H9 (cell line): ENCODE data around the gene CDH9. TPM values are rescaled to one million over a fixed set of nuclear protein-coding genes. Genes with fewer than 3 reads are reported as not detected.

Experiments used
- DNase-seq: peaks from one replicate; pipeline ENCODE4 v3.0.0-alpha.2; 2017
- H2AFZ ChIP-seq: one replicate; pipeline ENCODE4 v1.6.1; 2013; ENCODE audit warnings: mild to moderate bottlenecking, low read length, control low read depth, moderate library complexity
- H2AK5ac ChIP-seq: 2 replicates; pipeline ENCODE4 v1.6.1; 2013; ENCODE audit warnings: low read length, control low read depth, mixed read lengths; ENCODE audit not compliant: insufficient read length
- H2BK120ac ChIP-seq: one replicate; pipeline ENCODE4 v1.6.1; 2013; ENCODE audit warnings: low read depth, mild to moderate bottlenecking, low read length, control low read depth, inconsistent platforms; ENCODE audit not compliant: poor library complexity, severe bottlenecking
- H2BK12ac ChIP-seq: 2 replicates; pipeline ENCODE4 v1.6.1; 2013; ENCODE audit warnings: low read length, control low read depth, mixed read lengths, low read depth; ENCODE audit not compliant: insufficient read length
- H2BK15ac ChIP-seq: 2 replicates; pipeline ENCODE4 v1.6.1; 2013; ENCODE audit warnings: low read depth, low read length, control low read depth
- H2BK20ac ChIP-seq: one replicate; pipeline ENCODE4 v1.6.1; 2013; ENCODE audit warnings: low read depth, mild to moderate bottlenecking, low read length, control low read depth, inconsistent platforms; ENCODE audit not compliant: poor library complexity, severe bottlenecking
- H2BK5ac ChIP-seq: 2 replicates; pipeline ENCODE4 v1.6.1; 2013; ENCODE audit warnings: low read length, control low read depth, mixed read lengths; ENCODE audit not compliant: insufficient read length
- H3K14ac ChIP-seq: 2 replicates; pipeline ENCODE4 v1.6.1; 2013; ENCODE audit warnings: low read length, control low read depth; ENCODE audit not compliant: insufficient read depth
- H3K18ac ChIP-seq: 2 replicates; pipeline ENCODE4 v1.6.1; 2013; ENCODE audit warnings: low read depth, mild to moderate bottlenecking, mixed read lengths, low read length, control low read depth; ENCODE audit not compliant: insufficient read length
- H3K23ac ChIP-seq: 2 replicates; pipeline ENCODE4 v1.6.1; 2013; ENCODE audit warnings: low read length, control low read depth, mixed read lengths, low read depth; ENCODE audit not compliant: insufficient read length
- H3K23me2 ChIP-seq: 2 replicates; pipeline ENCODE4 v1.6.1; 2013; ENCODE audit warnings: low read depth, mild to moderate bottlenecking, mixed read lengths, low read length, control low read depth; ENCODE audit not compliant: insufficient read length, poor library complexity, severe bottlenecking
- H3K27ac ChIP-seq: 2 replicates; pipeline ENCODE4 v1.5.1; 2013; ENCODE audit warnings: low read length, control low read depth, mixed read lengths, low read depth; ENCODE audit not compliant: insufficient read length
- H3K27me3 ChIP-seq: 2 replicates; pipeline ENCODE4 v1.6.1; 2013; ENCODE audit warnings: low read length, control low read depth, inconsistent platforms; ENCODE audit not compliant: insufficient read depth
- H3K4ac ChIP-seq: 2 replicates; pipeline ENCODE4 v1.6.1; 2013; ENCODE audit warnings: low read depth, mild to moderate bottlenecking, control low read depth, inconsistent platforms, low read length, moderate library complexity
- H3K4me1 ChIP-seq: 2 replicates; pipeline ENCODE4 v1.6.1; 2013; ENCODE audit warnings: low read length, control low read depth, inconsistent platforms; ENCODE audit not compliant: insufficient read depth
- H3K4me2 ChIP-seq: 2 replicates; pipeline ENCODE4 v1.6.1; 2013; ENCODE audit warnings: low read length, control low read depth, mixed read lengths; ENCODE audit not compliant: insufficient read length, insufficient read depth
- H3K56ac ChIP-seq: 2 replicates; pipeline ENCODE4 v1.6.1; 2013; ENCODE audit warnings: low read depth, mild to moderate bottlenecking, mixed read lengths, low read length, control low read depth; ENCODE audit not compliant: insufficient read length
- H3K79me1 ChIP-seq: 2 replicates; pipeline ENCODE4 v1.6.1; 2013; ENCODE audit warnings: low read depth, mild to moderate bottlenecking, moderate library complexity, low read length, control low read depth, inconsistent platforms; ENCODE audit not compliant: insufficient read depth, poor library complexity, severe bottlenecking
- H3K79me2 ChIP-seq: 2 replicates; pipeline ENCODE4 v1.6.1; 2013; ENCODE audit warnings: low read length, control low read depth, inconsistent platforms; ENCODE audit not compliant: insufficient read depth
- H3K9ac ChIP-seq: 2 replicates; pipeline ENCODE4 v1.6.1; 2013; ENCODE audit warnings: low read length, control low read depth, mixed read lengths; ENCODE audit not compliant: insufficient read length; ENCODE audit errors: extremely low read depth
- H3K9me3 ChIP-seq: one replicate; pipeline ENCODE4 v1.6.1; 2013; ENCODE audit warnings: low read depth, low read length, inconsistent platforms; ENCODE audit not compliant: control insufficient read depth
- H3T11ph ChIP-seq: one replicate; pipeline ENCODE4 v1.6.1; 2013; ENCODE audit warnings: mild to moderate bottlenecking, low read length, control low read depth, inconsistent platforms
- H4K20me1 ChIP-seq: one replicate; pipeline ENCODE4 v1.6.1; 2013; ENCODE audit not compliant: control insufficient read depth, insufficient read length, insufficient read depth
- H4K5ac ChIP-seq: 2 replicates; pipeline ENCODE4 v1.6.1; 2013; ENCODE audit warnings: low read depth, mild to moderate bottlenecking, mixed read lengths, low read length, control low read depth; ENCODE audit not compliant: insufficient read length
- H4K8ac ChIP-seq: replicated peaks from 2 replicates; pipeline ENCODE4 v1.6.1; 2013; ENCODE audit warnings: low read length, control low read depth, mixed read lengths, low read depth; ENCODE audit not compliant: insufficient read length
- H4K91ac ChIP-seq: 2 replicates; pipeline ENCODE4 v1.6.1; 2013; ENCODE audit warnings: low read depth, mild to moderate bottlenecking, moderate library complexity, mixed read lengths, low read length, control low read depth; ENCODE audit not compliant: insufficient read length
- H3K27ac Mint-ChIP-seq, 3 experiments: 2 replicates in 2 of 3; 3 replicates in 1 of 3; pipeline ENCODE4 v1.8.0; 2020 to 2021; ENCODE audit warnings: mixed read lengths in 3 of 3, mild to moderate bottlenecking in 1 of 3, moderate library complexity in 1 of 3
- H3K27me3 Mint-ChIP-seq: 2 replicates; pipeline ENCODE4 v1.8.0; 2021; ENCODE audit warnings: low read depth, mild to moderate bottlenecking, moderate library complexity, mixed read lengths
- H3K36me3 Mint-ChIP-seq, 3 experiments: 2 replicates in 2 of 3; 3 replicates in 1 of 3; pipeline ENCODE4 v1.8.0; 2020 to 2021; ENCODE audit warnings: low read depth in 3 of 3, mixed read lengths in 3 of 3; ENCODE audit not compliant: insufficient read depth in 1 of 3
- H3K4me1 Mint-ChIP-seq, 2 experiments: 2 replicates each; pipeline ENCODE4 v1.8.0; 2020; ENCODE audit warnings: mixed read lengths in 2 of 2
- H3K4me3 Mint-ChIP-seq, 2 experiments: 2 replicates in 1 of 2; 3 replicates in 1 of 2; pipeline ENCODE4 v1.8.0; 2020 to 2021; ENCODE audit warnings: mild to moderate bottlenecking in 2 of 2, mixed read lengths in 2 of 2, moderate library complexity in 1 of 2
- H3K9me3 Mint-ChIP-seq, 2 experiments: 2 replicates in 1 of 2; 3 replicates in 1 of 2; pipeline ENCODE4 v1.8.0; 2020; ENCODE audit warnings: mild to moderate bottlenecking in 2 of 2, mixed read lengths in 2 of 2, moderate library complexity in 1 of 2
- WGBS: extraction: QIAGEN DNeasy Blood & Tissue Kit; methylation state at CpG from one replicate; pipeline ENCODE4 v1.1.7; 2013; ENCODE audit warnings: missing lambda C conversion rate, low lambda C conversion rate, mixed read lengths; ENCODE audit not compliant: insufficient read length; ENCODE audit errors: extremely low coverage; 5-methylcytosine and 5-hydroxymethylcytosine counted together
- total RNA-seq: library from RNA; stranded (reverse); gene quantifications from 2 replicates; pipeline ENCODE4 v1.2.1, GENCODE V29; 2021
- TF ChIP-seq, protein P1 (sequence below): fragments of 200-600 bp; sonication (generic); conservative IDR thresholded peaks from 3 replicates; pipeline ENCODE4 v1.8.0; 2021; ENCODE audit warnings: antibody characterized with exemption, mild to moderate bottlenecking

CDH9 gene
- total RNA-seq, 1 experiment from 2014 or later = 0.61 TPM

DNA sequence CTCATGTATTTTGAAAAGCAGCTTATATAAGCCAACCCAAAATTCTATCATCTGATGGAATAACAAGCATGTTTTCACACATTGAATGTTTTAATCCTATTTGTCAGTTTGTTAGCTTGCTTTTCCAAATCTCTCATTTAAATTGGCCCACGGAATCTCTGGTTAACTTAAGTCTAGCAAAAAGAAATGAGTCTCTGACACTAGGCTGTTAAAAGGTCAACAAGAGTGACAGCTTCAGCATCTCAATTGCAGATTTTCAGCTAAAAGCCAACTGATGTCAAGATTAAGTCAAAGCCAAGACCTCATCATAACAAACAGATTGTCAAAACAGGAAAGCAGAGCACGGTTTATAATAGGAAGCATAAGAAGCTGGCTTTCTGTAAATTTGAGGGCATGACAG, 49.4 kb upstream of the CDH9 start:
- no peaks in the 10 kb centered on the region for H3K36me3 Mint-ChIP-seq
- Histone ChIP-seq H2BK5ac (no peak overlapping the region), H3K9ac (no peak overlapping the region), H4K5ac (no peak overlapping the region), H2BK20ac (no peak overlapping the region), H3K23me2 (no peaks in the 10 kb centered on the region), H2AFZ (no peak overlapping the region), H2BK15ac (no peak overlapping the region), H3K79me1 (no peaks in the 10 kb centered on the region), H3T11ph (no peak overlapping the region), H2BK12ac (no peak overlapping the region), H3K4ac (no peak overlapping the region), H3K4me2 (no peak overlapping the region), H4K20me1 (no peaks in the 10 kb centered on the region), H3K4me1 (peaks cover 2% of the 10 kb centered on the region; the same call in 1 of the 2 replicates), H3K14ac (no peak overlapping the region), H3K9me3 (no peaks in the 10 kb centered on the region), H3K27me3 (no peaks in the 10 kb centered on the region), H4K8ac (no peak overlapping the region), H3K18ac (no peak overlapping the region), H2AK5ac (no peak overlapping the region), H3K79me2 (no peaks in the 10 kb centered on the region), H4K91ac (no peak overlapping the region), H2BK120ac (no peak overlapping the region), H3K23ac (no peak overlapping the region), H3K56ac (no peak overlapping the region), H3K27ac (no peak overlapping the region)
- no peak overlapping the region for H3K4me3 Mint-ChIP-seq
- TF ChIP-seq, protein P1, sequence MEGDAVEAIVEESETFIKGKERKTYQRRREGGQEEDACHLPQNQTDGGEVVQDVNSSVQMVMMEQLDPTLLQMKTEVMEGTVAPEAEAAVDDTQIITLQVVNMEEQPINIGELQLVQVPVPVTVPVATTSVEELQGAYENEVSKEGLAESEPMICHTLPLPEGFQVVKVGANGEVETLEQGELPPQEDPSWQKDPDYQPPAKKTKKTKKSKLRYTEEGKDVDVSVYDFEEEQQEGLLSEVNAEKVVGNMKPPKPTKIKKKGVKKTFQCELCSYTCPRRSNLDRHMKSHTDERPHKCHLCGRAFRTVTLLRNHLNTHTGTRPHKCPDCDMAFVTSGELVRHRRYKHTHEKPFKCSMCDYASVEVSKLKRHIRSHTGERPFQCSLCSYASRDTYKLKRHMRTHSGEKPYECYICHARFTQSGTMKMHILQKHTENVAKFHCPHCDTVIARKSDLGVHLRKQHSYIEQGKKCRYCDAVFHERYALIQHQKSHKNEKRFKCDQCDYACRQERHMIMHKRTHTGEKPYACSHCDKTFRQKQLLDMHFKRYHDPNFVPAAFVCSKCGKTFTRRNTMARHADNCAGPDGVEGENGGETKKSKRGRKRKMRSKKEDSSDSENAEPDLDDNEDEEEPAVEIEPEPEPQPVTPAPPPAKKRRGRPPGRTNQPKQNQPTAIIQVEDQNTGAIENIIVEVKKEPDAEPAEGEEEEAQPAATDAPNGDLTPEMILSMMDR = no peak
- no peaks in the 10 kb centered on the region for H3K27me3 Mint-ChIP-seq
- H3K4me1 Mint-ChIP-seq = peaks cover 30 to 34% of the 10 kb centered on the region in 2 experiments
- H3K9me3 Mint-ChIP-seq = no peaks in the 10 kb centered on the region
- WGBS = no CpG with 5 or more reads among the region's 2 CpGs
- H3K27ac Mint-ChIP-seq = no peak overlapping the region
- DNase-seq = no peak
